ENCODE data around the gene SENP1.

GRCh38 chr12:48131517-48131916 lies 25.6 kb upstream of the SENP1 start:
- TF ChIP-seq POLR2AphosphoS5 (IDR thresholded peaks at IDR 0.05) = no peak
- TF ChIP-seq CTCF (IDR thresholded peaks at IDR 0.05) = no peak
- no peak for TF ChIP-seq EP300 (IDR thresholded peaks at IDR 0.05)
- no peak for TF ChIP-seq POLR2A (IDR thresholded peaks at IDR 0.05)

Measured in sigmoid colon (tissue), 4 donors.